ENCODE data around the gene PEG3. TPM values are rescaled to one million over a fixed set of nuclear protein-coding genes. Genes with fewer than 3 reads are reported as not detected.

The PEG3 gene
- total and polyA plus RNA-seq, 2 of the 13 experiments (the other 11 are each of a cell fraction or from before 2014, with no cell fraction given): 217 to 394 TPM

GRCh38 chr19:56838024-56838908 lies 2.3 kb downstream of the PEG3 start (continued):
- TF ChIP-seq, protein P1, sequence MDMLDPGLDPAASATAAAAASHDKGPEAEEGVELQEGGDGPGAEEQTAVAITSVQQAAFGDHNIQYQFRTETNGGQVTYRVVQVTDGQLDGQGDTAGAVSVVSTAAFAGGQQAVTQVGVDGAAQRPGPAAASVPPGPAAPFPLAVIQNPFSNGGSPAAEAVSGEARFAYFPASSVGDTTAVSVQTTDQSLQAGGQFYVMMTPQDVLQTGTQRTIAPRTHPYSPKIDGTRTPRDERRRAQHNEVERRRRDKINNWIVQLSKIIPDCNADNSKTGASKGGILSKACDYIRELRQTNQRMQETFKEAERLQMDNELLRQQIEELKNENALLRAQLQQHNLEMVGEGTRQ (IDR thresholded peaks at IDR 0.05; ENCODE audit: low read depth, low read length): peak; percentile 12; the same call in 1 of the 2 replicates
- TF ChIP-seq, protein P1 (CRISPR knock-in tag; IDR thresholded peaks at IDR 0.05; ENCODE audit: borderline replicate concordance): peak; percentile 6; the same call in 1 of the 2 replicates
- TF ChIP-seq TBX3 (IDR thresholded peaks at IDR 0.05; ENCODE audit: borderline replicate concordance) (peak; percentile 3; the same call in 1 of the 2 replicates), CREB1 (IDR thresholded peaks at IDR 0.05) (peak; percentile 10; the same call in 1 of the 2 replicates), CREB1 (CRISPR knock-in tag; IDR thresholded peaks at IDR 0.05) (no peak; the same call in 1 of the 2 replicates), ZNF724P (CRISPR knock-in tag; IDR thresholded peaks at IDR 0.05; ENCODE audit: borderline replicate concordance) (no peak), ESRRA (CRISPR knock-in tag; IDR thresholded peaks at IDR 0.05; ENCODE audit: low read depth) (0 out of 2 replicates have a peak, but pooled peaks have one; percentile 21), CBX5 (CRISPR knock-in tag; IDR thresholded peaks at IDR 0.05; ENCODE audit: borderline replicate concordance) (peak; percentile 15; the same call in 1 of the 2 replicates), MXI1 (IDR thresholded peaks at IDR 0.05; ENCODE audit: borderline replicate concordance, low read depth, low read length) (peak; percentile 11; the same call in 1 of the 3 replicates), POLR2G (IDR thresholded peaks at IDR 0.05; ENCODE audit: low read depth, low read length) (peak; percentile 48; the same call in 1 of the 2 replicates), ZNF451 (CRISPR knock-in tag; IDR thresholded peaks at IDR 0.05) (peak; percentile 2; the same call in 1 of the 2 replicates), ZNF546 (CRISPR knock-in tag; conservative IDR thresholded peaks at IDR 0.05) (0 out of 2 replicates have a peak, but pooled peaks have one; percentile 35), ZNF317 (CRISPR knock-in tag; IDR thresholded peaks at IDR 0.05) (0 out of 2 replicates have a peak, but pooled peaks have one; percentile 55), TP53 (CRISPR knock-in tag; conservative IDR thresholded peaks at IDR 0.05) (no peak), SMAD9 (CRISPR knock-in tag; IDR thresholded peaks at IDR 0.05) (no peak), ZKSCAN8 (CRISPR knock-in tag; IDR thresholded peaks at IDR 0.05; ENCODE audit: borderline replicate concordance) (no peak)
- TF ChIP-seq, protein P2, sequence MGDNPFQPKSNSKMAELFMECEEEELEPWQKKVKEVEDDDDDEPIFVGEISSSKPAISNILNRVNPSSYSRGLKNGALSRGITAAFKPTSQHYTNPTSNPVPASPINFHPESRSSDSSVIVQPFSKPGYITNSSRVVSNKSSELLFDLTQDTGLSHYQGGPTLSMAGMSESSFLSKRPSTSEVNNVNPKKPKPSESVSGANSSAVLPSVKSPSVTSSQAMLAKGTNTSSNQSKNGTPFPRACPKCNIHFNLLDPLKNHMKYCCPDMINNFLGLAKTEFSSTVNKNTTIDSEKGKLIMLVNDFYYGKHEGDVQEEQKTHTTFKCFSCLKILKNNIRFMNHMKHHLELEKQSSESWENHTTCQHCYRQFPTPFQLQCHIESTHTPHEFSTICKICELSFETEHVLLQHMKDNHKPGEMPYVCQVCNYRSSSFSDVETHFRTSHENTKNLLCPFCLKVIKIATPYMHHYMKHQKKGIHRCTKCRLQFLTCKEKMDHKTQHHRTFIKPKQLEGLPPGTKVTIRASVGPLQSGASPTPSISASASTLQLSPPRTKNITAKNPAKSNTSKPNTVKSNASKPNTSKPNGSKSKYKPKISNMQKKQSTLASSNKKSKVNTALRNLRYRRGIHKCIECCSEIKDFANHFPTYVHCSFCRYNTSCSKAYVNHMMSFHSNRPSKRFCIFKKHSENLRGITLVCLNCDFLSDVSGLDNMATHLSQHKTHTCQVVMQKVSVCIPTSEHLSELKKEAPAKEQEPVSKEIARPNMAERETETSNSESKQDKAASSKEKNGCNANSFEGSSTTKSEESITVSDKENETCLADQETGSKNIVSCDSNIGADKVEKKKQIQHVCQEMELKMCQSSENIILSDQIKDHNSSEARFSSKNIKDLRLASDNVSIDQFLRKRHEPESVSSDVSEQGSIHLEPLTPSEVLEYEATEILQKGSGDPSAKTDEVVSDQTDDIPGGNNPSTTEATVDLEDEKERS (CRISPR knock-in tag; IDR thresholded peaks at IDR 0.05): 0 out of 2 replicates have a peak, but pooled peaks have one; percentile 17
- TF ChIP-seq, protein P3, sequence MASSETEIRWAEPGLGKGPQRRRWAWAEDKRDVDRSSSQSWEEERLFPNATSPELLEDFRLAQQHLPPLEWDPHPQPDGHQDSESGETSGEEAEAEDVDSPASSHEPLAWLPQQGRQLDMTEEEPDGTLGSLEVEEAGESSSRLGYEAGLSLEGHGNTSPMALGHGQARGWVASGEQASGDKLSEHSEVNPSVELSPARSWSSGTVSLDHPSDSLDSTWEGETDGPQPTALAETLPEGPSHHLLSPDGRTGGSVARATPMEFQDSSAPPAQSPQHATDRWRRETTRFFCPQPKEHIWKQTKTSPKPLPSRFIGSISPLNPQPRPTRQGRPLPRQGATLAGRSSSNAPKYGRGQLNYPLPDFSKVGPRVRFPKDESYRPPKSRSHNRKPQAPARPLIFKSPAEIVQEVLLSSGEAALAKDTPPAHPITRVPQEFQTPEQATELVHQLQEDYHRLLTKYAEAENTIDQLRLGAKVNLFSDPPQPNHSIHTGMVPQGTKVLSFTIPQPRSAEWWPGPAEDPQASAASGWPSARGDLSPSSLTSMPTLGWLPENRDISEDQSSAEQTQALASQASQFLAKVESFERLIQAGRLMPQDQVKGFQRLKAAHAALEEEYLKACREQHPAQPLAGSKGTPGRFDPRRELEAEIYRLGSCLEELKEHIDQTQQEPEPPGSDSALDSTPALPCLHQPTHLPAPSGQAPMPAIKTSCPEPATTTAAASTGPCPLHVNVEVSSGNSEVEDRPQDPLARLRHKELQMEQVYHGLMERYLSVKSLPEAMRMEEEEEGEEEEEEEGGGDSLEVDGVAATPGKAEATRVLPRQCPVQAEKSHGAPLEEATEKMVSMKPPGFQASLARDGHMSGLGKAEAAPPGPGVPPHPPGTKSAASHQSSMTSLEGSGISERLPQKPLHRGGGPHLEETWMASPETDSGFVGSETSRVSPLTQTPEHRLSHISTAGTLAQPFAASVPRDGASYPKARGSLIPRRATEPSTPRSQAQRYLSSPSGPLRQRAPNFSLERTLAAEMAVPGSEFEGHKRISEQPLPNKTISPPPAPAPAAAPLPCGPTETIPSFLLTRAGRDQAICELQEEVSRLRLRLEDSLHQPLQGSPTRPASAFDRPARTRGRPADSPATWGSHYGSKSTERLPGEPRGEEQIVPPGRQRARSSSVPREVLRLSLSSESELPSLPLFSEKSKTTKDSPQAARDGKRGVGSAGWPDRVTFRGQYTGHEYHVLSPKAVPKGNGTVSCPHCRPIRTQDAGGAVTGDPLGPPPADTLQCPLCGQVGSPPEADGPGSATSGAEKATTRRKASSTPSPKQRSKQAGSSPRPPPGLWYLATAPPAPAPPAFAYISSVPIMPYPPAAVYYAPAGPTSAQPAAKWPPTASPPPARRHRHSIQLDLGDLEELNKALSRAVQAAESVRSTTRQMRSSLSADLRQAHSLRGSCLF (CRISPR knock-in tag; IDR thresholded peaks at IDR 0.05; ENCODE audit: borderline replicate concordance): no peak

Measured in HepG2 (cell line).